IPS-18c (cell line): ENCODE results near the gene CARD19.
"Not testable (repeated sequence)": the region's sequence is repeated elsewhere in the genome, so short reads cannot be mapped to it uniquely, and the experiment has no call there.

Experiments used
- H3K4me3 ChIP-seq: 2 replicates; pipeline ENCODE4 v1.7.0; 2013; ENCODE audit warnings: low read depth, mild to moderate bottlenecking, low read length, moderate library complexity; ENCODE audit not compliant: insufficient read depth
- H3K9me3 ChIP-seq: one replicate; pipeline ENCODE4 v1.6.1; 2013; ENCODE audit warnings: mild to moderate bottlenecking, low read length, moderate library complexity; ENCODE audit not compliant: control insufficient read depth, insufficient read depth

Gene CARD19

DNA sequence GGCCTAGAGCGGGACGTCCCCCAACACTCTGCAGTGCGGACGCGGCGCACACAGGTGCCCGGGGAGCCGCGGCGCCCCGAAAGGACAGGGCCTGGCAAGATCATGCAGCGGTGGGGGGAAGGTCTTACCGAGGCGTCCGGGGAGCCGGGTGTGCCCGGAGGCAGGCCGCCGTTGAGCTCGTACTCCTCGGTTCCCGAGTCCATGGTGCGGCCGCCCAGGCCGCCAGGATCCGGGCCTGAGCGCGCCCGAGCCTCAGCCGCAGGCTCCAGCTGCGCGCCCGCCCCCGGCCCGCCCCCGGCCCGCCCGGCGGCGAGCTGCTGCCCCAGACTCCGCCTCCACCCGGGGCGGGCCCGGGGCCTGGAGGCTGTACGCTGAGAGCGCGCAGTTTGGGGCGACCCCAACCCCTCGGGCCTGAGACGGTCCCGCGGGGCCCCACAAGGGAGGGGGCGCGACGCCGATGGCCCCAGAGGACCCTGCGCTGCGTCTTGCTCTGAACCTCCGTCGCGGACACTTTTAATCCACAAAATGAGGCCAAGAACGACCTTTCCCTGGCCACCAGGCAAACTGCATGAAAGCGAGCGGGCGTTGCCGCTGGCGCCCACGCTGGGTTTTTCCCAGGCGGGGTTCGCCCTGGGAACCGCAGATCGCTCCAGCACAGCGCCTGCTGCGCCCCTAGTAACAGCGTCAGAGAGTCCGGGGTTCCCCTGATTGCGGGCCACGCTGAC is 38.2 kb downstream of the CARD19 start, which contains the start of gene NINJ1:
Gene NINJ1 (minus strand): TSS at position 237 of the 725 bp plus-strand sequence. CDS start 34 bp downstream, at position 203.
- peak within 1 kb of the TSS; percentile 77 for H3K4me3 ChIP-seq

GRCh38 chr9:93134740-93135444 is 38.9 kb downstream of the CARD19 start:
- H3K4me3 ChIP-seq: peak overlapping the region; percentile 77

More for the DNA sequence above, 38.2 kb downstream of the CARD19 start, which contains the start of gene NINJ1:
- H3K9me3 ChIP-seq: no peaks in the 10 kb centered on the region

DNA sequence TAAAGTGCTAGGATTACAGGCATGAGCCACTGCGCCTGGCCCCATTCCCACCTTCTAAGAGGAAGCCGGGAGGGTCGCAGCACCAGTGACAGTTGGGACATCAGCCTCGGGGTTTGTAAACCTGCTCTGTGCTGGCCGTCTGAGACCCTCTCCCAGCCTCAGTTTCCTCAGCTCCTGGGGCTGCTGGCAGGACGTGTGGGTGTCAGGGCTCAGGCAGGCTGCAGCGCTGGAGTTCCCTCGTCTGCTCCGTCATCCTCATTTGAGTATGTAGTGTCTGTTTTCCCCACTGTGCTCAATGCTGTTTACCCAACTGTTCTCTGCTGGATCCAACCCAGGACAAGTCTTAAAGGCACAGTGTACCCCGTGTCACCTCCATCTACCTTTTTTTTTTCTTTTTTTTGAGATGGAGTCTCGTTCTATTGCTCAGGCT is 40.0 kb downstream of the CARD19 start:
- H3K4me3 ChIP-seq: no peak overlapping the region

More at GRCh38 chr9:93134740-93135444, 38.9 kb downstream of the CARD19 start:
- no peaks in the 10 kb centered on the region for H3K9me3 ChIP-seq

DNA sequence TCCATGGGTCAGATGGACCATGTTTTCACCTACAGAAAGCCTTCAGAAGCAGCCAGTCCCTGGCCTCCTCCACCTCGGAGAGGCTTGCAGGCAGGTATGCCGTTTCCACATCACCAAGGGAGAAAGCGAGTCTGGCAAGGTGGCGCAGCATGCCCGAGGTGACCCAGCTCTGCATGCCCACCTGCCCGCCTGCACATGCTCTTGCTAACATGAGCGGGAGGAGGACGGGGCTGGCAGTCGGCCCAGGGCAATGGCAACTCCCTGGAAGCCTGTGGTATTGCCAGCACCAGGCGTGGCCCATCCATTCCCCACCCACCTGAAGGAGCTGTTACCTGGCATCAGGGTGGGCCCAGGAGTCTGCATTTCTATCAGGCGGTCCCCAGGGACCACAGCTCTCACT is 41.3 kb downstream of the CARD19 start:
- no peak overlapping the region for H3K4me3 ChIP-seq

More for the DNA sequence above, 40.0 kb downstream of the CARD19 start:
- no peaks in the 10 kb centered on the region for H3K9me3 ChIP-seq

DNA sequence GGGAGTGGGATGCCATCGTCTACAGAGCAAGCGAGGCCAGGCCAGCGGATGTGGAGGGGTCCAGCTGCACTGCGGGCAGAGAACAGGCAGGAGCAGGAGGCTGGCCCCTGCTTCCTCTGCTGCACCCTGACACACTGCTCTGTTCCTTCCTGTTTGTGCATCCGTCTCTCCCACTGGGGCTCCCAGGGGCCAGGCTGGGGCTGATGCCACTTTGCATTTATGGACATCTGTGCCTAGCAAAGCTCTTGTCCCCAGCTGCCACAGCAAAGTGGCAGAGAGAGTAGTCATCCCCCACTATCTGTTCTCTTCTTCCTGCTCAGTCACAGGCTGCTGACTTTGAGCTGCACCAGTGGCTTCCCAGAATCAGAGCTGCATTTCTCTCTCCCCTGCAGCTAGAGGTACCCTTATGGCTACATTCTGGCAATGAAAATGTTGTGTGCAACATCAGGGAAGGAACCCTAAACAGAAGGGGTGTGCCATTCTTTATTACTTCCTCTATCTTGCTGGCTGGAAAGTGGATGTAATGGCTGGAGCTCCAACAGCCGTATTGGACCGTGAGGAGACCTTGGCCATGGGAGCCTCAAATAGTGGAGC is 42.3 kb downstream of the CARD19 start:
- H3K4me3 ChIP-seq: no peak overlapping the region
- no peaks in the 10 kb centered on the region for H3K9me3 ChIP-seq

More for the DNA sequence above, 41.3 kb downstream of the CARD19 start:
- no peaks in the 10 kb centered on the region for H3K9me3 ChIP-seq

GRCh38 chr9:93139365-93140182 is 43.6 kb downstream of the CARD19 start:
- no peaks in the 10 kb centered on the region for H3K9me3 ChIP-seq
- H3K4me3 ChIP-seq: no peak overlapping the region

- no peak overlapping the region for H3K4me3 ChIP-seq
Observed at GRCh38 chr9:93141771-93142483, 45.9 kb downstream of the CARD19 start.

DNA sequence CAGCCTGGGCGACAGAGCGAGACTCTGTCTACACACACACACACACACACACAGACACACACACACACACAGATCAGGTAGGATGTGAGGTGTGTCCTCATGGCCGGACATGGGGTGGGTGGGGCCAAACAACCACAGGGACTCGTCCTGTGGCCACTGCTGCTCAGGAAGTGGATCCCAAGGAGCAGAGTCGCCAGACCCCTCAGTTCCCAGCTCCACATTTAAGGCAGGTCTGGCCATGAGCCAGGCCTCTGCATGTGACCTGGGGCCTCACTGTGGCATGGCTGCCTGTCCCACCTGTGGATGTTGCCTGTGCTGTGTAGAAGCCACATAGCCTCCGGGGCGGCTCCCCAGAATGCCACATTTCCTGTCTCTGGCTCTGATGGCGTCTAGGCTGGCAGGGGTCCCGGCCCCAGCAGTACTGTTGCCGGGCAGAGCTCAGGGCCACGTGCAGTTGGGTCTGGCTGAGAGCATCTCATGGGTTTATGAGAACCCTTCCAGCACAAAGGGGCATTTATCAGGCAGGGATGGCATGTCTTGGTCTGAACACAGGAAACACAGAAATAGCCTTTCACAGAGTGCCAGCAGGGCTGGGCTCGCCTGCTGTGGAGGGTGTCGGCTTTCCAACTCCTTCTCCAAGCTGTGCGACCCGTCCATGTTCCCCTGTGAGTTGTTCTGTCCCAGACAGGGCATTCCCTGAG is 48.0 kb downstream of the CARD19 start:
- no peak overlapping the region for H3K4me3 ChIP-seq

More at GRCh38 chr9:93141771-93142483, 45.9 kb downstream of the CARD19 start:
- H3K9me3 ChIP-seq: no peaks in the 10 kb centered on the region

DNA sequence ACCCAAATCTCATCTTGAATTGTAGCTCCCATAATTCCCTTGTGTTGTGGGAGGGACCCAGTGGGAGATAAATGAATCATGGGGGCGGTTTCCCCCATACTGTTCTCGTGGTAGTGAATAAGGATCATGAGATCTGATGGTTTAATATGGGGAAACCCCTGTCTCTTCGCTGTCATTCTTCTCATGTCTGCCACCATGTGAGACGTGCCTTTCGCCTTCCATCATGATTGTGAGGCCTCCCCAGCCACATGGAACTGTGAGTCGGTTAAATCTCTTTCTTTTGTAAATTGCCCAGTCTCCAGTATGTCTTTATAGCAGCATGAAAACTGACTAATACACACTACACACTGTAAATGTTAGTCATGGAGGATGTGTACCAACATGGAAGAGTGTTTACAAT is 50.7 kb downstream of the CARD19 start:
- H3K4me3 ChIP-seq, H3K9me3 ChIP-seq: not testable (repeated sequence)

More for the DNA sequence above, 48.0 kb downstream of the CARD19 start:
- no peaks in the 10 kb centered on the region for H3K9me3 ChIP-seq

GRCh38 chr9:93147632-93148031 is 51.6 kb downstream of the CARD19 start:
- H3K4me3 ChIP-seq: no peak overlapping the region
- no peaks in the 10 kb centered on the region for H3K9me3 ChIP-seq

DNA sequence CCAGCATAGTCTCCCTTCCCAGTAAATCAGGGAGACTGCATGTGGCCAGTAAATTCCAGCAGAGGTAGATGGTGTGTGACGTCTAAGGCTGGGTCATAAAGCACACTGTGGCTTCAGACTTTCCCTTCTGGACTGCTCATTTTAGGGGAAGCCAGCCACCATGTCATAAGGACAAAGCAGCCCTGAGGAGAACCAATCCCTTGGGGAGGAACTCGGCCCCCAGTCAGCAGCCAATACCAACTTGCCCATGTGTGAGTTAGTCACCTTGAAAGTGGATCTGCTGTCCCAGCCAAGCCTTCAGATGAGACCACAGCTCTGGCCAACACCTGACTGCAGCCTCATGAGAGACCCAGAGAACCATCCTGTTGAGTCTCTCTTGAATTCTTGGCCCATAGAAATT is 52.7 kb downstream of the CARD19 start:
- Histone ChIP-seq H3K4me3 (no peak overlapping the region), H3K9me3 (no peaks in the 10 kb centered on the region)

DNA sequence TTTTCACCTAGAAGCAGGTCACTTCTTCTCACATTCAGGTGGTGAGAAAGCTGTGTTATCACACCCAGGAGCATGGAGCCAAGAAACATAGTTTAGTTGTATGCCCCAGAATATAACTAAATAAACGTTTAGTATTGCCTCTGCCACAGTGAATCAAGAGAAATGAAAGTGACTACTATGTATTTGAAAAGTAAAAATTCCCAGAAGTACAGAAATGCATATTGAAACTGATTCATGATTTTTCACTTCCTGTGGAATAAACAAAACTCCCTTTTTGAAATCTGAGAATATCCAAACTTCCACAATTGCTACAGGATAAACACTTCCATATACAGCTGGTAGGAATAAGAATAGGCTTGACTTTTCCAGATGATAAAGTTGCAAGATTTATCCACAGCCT is 53.3 kb downstream of the CARD19 start:
- no peak overlapping the region for H3K4me3 ChIP-seq
- H3K9me3 ChIP-seq: no peaks in the 10 kb centered on the region

DNA sequence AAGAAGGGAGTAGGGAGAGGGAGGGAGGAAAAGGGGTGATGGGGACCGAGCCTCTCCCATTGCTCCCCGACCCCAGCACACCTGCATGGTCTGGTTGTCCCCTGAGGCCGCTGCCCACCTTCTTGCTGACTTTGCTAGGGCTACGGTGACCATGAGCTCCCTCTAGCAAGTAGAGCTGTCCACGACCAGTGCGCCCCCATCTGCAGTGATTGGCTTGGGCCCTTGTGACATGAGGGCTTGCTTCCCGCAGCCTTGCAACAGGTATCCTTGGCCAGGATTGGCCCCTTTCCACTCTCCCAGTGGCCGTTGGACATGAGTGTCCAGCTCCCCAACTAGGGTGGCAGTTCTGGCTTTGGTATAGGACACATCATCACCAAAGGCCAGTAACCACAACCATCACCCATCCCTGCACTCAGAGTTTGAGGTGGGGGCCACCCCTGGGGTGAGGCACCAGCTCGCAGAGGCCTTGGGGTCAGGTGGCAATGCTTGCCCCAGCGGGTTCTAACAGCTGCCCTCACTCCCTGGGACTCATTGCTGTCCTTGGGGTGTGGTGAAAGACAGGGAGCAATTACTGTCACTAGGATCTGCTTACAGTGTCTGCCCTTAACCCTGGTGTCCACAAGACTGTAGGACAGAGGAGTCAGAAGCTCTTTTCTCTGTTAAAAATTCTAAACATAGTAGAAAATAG is 55.2 kb downstream of the CARD19 start:
- H3K9me3 ChIP-seq: peaks cover 3% of the 10 kb centered on the region
- no peak overlapping the region for H3K4me3 ChIP-seq

DNA sequence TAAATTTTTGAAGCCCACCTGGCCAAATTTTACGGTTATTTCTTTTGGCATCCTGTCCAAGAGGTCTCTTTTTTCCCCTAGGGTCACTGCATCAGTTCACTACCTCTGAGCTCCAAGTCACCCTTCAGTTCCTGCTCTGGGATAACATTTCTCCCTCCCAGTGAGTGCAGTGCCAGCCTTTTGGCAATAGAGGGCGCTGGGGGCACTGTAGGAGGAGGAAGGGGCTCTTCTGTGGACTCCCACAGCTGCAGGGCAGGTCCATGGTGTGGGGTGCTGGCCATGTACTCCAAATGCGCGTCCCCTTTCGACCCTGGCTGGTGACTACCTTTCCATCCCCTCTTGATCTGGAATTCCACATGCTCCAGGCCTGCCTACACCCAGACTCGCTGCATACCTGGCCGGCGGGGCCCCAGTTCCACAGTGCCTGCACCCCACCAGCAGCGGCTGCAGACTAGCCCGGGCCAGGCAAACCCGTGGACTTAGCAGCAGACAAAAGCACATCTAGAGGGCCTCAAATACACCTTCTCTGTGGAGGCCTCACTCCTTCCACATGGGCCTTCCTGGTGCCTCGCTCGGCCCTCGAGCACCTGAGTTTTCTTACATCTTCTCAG is 58.4 kb downstream of the CARD19 start:
- peaks cover 3% of the 10 kb centered on the region for H3K9me3 ChIP-seq
- H3K4me3 ChIP-seq: no peak overlapping the region
